OCI-LY7 (cell line): ENCODE results near the gene PGP. TPM values are rescaled to one million over a fixed set of nuclear protein-coding genes. Genes with fewer than 3 reads are reported as not detected.

Experiments
- BruUV-seq: library from RNA; stranded (reverse); fragments of 400-500 nt; replicated peaks from 2 replicates; lab custom pipeline; 2021; lab: Mats Ljungman, UMichigan
- CTCF ChIA-PET: fragments of 300-600 bp; sonication (Branson Sonifier 250); formaldehyde crosslinking; loops from one replicate; lab custom pipeline; 2022; ENCODE audit warnings: antibody characterized with exemption; ENCODE audit not compliant: unreplicated experiment; lab: Charles Lee
- POLR2A ChIA-PET: fragments of 300-600 bp; sonication (Branson Sonifier 250); formaldehyde crosslinking; loops from one replicate; lab custom pipeline; 2022; ENCODE audit warnings: antibody characterized with exemption; lab: Charles Lee
- DNase-seq: peaks from one replicate; pipeline ENCODE4 v3.0.0-alpha.2; 2015; ENCODE audit warnings: low spot score
- H2AFZ ChIP-seq: fragments of 200-600 bp; sonication (generic), shearing (Covaris generic); 2 replicates; pipeline ENCODE4 v1.6.1; 2014; ENCODE audit warnings: mild to moderate bottlenecking, antibody characterized with exemption, low read length, moderate library complexity
- H3K27ac ChIP-seq: fragments of 200-600 bp; sonication (generic); 2 replicates; pipeline ENCODE4 v1.5.1; 2014; ENCODE audit warnings: mixed run types, low read depth, mild to moderate bottlenecking, moderate library complexity, low read length, inconsistent platforms; ENCODE audit not compliant: poor library complexity, severe bottlenecking
- H3K36me3 ChIP-seq: fragments of 200-600 bp; sonication (generic); 2 replicates; pipeline ENCODE4 v1.6.1; 2014; ENCODE audit warnings: mild to moderate bottlenecking, antibody characterized with exemption, low read length, moderate library complexity, mixed read lengths; ENCODE audit not compliant: insufficient read depth
- H3K4me1 ChIP-seq: fragments of 200-600 bp; sonication (generic); 2 replicates; pipeline ENCODE4 v1.5.1; 2014; ENCODE audit warnings: mild to moderate bottlenecking, low read length; ENCODE audit not compliant: insufficient read depth, poor library complexity, severe bottlenecking
- H3K4me2 ChIP-seq: fragments of 200-600 bp; sonication (generic); 2 replicates; pipeline ENCODE4 v1.6.1; 2014; ENCODE audit warnings: mild to moderate bottlenecking, low read length
- H3K4me3 ChIP-seq: fragments of 200-600 bp; sonication (generic); 2 replicates; pipeline ENCODE4 v1.5.1; 2014; ENCODE audit warnings: mild to moderate bottlenecking, low read depth, low read length; ENCODE audit not compliant: poor library complexity, severe bottlenecking
- H3K79me2 ChIP-seq: fragments of 200-600 bp; sonication (generic); 2 replicates; pipeline ENCODE4 v1.6.1; 2016; ENCODE audit warnings: low read depth, mild to moderate bottlenecking, low read length, moderate library complexity, mixed read lengths; ENCODE audit not compliant: insufficient read depth
- H3K9me2 ChIP-seq: fragments of 200-600 bp; sonication (generic); 2 replicates; pipeline ENCODE4 v1.6.1; 2016; ENCODE audit warnings: mild to moderate bottlenecking, low read length, mixed read lengths; ENCODE audit not compliant: insufficient read depth
- H3K9me3 ChIP-seq: fragments of 200-600 bp; sonication (generic); 2 replicates; pipeline ENCODE4 v1.6.1; 2014; ENCODE audit warnings: mild to moderate bottlenecking, mixed run types, low read length, mixed read lengths
- H4K20me1 ChIP-seq: fragments of 200-600 bp; sonication (generic); 2 replicates; pipeline ENCODE4 v1.6.1; 2014; ENCODE audit warnings: mild to moderate bottlenecking, antibody characterized with exemption, low read length, moderate library complexity, mixed read lengths; ENCODE audit not compliant: insufficient read depth
- CTCF ChIP-seq: fragments of 200-600 bp; sonication (generic); conservative IDR thresholded peaks from 2 replicates; pipeline ENCODE4 v1.5.1; 2014; ENCODE audit warnings: mild to moderate bottlenecking, antibody characterized with exemption, low read length, moderate library complexity, mixed read lengths
- EZH2phosphoT487 ChIP-seq: fragments of 200-600 bp; sonication (generic); IDR thresholded peaks from 2 replicates; pipeline ENCODE4 v1.6.1; 2018; ENCODE audit warnings: low read depth, borderline replicate concordance, mild to moderate bottlenecking, mixed run types, antibody characterized with exemption, low read length, moderate library complexity, mixed read lengths
- intact Hi-C: fragments of 100-400 bp; cut with micrococcal nuclease; formaldehyde crosslinking; loops from one replicate; pipeline ENCODE4 v1.10.0; 2022; ENCODE audit not compliant: unreplicated experiment
- total RNA-seq, 2 experiments: library from RNA; depleted of rRNA in 1 of 2; stranded (reverse); fragments of >200 nt in 1 of 2; shearing (Covaris generic) in 1 of 2; gene quantifications; 2 replicates each; pipeline ENCODE4 v1.2.3, GENCODE V29; 2014 to 2022

Gene PGP
- total RNA-seq, 2 experiments from 2014 or later: 37.9 to 44.2 TPM

- H4K20me1 ChIP-seq: no peaks in the 10 kb centered on the region
- H3K4me3 ChIP-seq: no peak overlapping the region
- BruUV-seq: no TSS peak
- no peaks in the 10 kb centered on the region for H3K4me1 ChIP-seq
- no peaks in the 10 kb centered on the region for H3K9me3 ChIP-seq
- peaks cover 60% of the 10 kb centered on the region for H3K36me3 ChIP-seq
- intact Hi-C loops: no loop called here
- no peak overlapping the region for H3K4me2 ChIP-seq
- no peak overlapping the region for H3K27ac ChIP-seq
- no peaks in the 10 kb centered on the region for H3K9me2 ChIP-seq
- TF ChIP-seq EZH2phosphoT487 (no peak), CTCF (no peak)
- no peaks in the 10 kb centered on the region for H3K79me2 ChIP-seq
- POLR2A ChIA-PET: no interaction called here
- no peak for DNase-seq
- H2AFZ ChIP-seq: no peak overlapping the region
- CTCF ChIA-PET: no interaction called here
These were observed 38.6 kb downstream of the PGP start for GRCh38 chr16:2176047-2176446.

GRCh38 chr16:2175454-2175853 is 39.2 kb downstream of the PGP start:
- Histone ChIP-seq H3K27ac (no peak overlapping the region), H3K4me3 (no peak overlapping the region), H2AFZ (no peak overlapping the region), H3K4me2 (no peak overlapping the region), H3K79me2 (no peaks in the 10 kb centered on the region), H3K36me3 (peaks cover 60% of the 10 kb centered on the region), H3K9me2 (no peaks in the 10 kb centered on the region), H4K20me1 (no peaks in the 10 kb centered on the region), H3K4me1 (no peaks in the 10 kb centered on the region), H3K9me3 (no peaks in the 10 kb centered on the region)
- DNase-seq: no peak
- intact Hi-C loops: no loop called here
- BruUV-seq: no TSS peak
- TF ChIP-seq CTCF: no peak
- TF ChIP-seq EZH2phosphoT487: no peak
- CTCF ChIA-PET: no interaction called here
- POLR2A ChIA-PET: no interaction called here

- intact Hi-C loops: no loop called here
- Histone ChIP-seq H3K4me3 (no peak overlapping the region), H3K9me3 (no peaks in the 10 kb centered on the region), H3K36me3 (peaks cover 60% of the 10 kb centered on the region), H3K4me2 (no peak overlapping the region), H3K4me1 (no peaks in the 10 kb centered on the region), H3K79me2 (no peaks in the 10 kb centered on the region), H3K27ac (no peak overlapping the region), H3K9me2 (no peaks in the 10 kb centered on the region), H2AFZ (no peak overlapping the region), H4K20me1 (no peaks in the 10 kb centered on the region)
- no peak for DNase-seq
- CTCF ChIA-PET: no interaction called here
- POLR2A ChIA-PET: no interaction called here
- TF ChIP-seq EZH2phosphoT487: no peak
- no peak for TF ChIP-seq CTCF
- BruUV-seq: no TSS peak
These were observed 40.1 kb downstream of the PGP start for GRCh38 chr16:2174396-2175131.
